OCI-LY7 (cell line): ENCODE results near the gene APOB. TPM values are rescaled to one million over a fixed set of nuclear protein-coding genes. Genes with fewer than 3 reads are reported as not detected.

Experiments used
- BruUV-seq: library from RNA; stranded (reverse); fragments of 400-500 nt; replicated peaks from 2 replicates; lab custom pipeline; 2021; lab: Mats Ljungman, UMichigan
- CTCF ChIA-PET: fragments of 300-600 bp; sonication (Branson Sonifier 250); formaldehyde crosslinking; loops from one replicate; lab custom pipeline; 2022; ENCODE audit warnings: antibody characterized with exemption; ENCODE audit not compliant: unreplicated experiment; lab: Charles Lee
- POLR2A ChIA-PET: fragments of 300-600 bp; sonication (Branson Sonifier 250); formaldehyde crosslinking; loops from one replicate; lab custom pipeline; 2022; ENCODE audit warnings: antibody characterized with exemption; lab: Charles Lee
- DNase-seq: peaks from one replicate; pipeline ENCODE4 v3.0.0-alpha.2; 2015; ENCODE audit warnings: low spot score
- H2AFZ ChIP-seq: fragments of 200-600 bp; sonication (generic), shearing (Covaris generic); 2 replicates; pipeline ENCODE4 v1.6.1; 2014; ENCODE audit warnings: mild to moderate bottlenecking, antibody characterized with exemption, low read length, moderate library complexity
- H3K27ac ChIP-seq: fragments of 200-600 bp; sonication (generic); 2 replicates; pipeline ENCODE4 v1.5.1; 2014; ENCODE audit warnings: mixed run types, low read depth, mild to moderate bottlenecking, moderate library complexity, low read length, inconsistent platforms; ENCODE audit not compliant: poor library complexity, severe bottlenecking
- H3K36me3 ChIP-seq: fragments of 200-600 bp; sonication (generic); 2 replicates; pipeline ENCODE4 v1.6.1; 2014; ENCODE audit warnings: mild to moderate bottlenecking, antibody characterized with exemption, low read length, moderate library complexity, mixed read lengths; ENCODE audit not compliant: insufficient read depth
- H3K4me1 ChIP-seq: fragments of 200-600 bp; sonication (generic); 2 replicates; pipeline ENCODE4 v1.5.1; 2014; ENCODE audit warnings: mild to moderate bottlenecking, low read length; ENCODE audit not compliant: insufficient read depth, poor library complexity, severe bottlenecking
- H3K4me2 ChIP-seq: fragments of 200-600 bp; sonication (generic); 2 replicates; pipeline ENCODE4 v1.6.1; 2014; ENCODE audit warnings: mild to moderate bottlenecking, low read length
- H3K4me3 ChIP-seq: fragments of 200-600 bp; sonication (generic); 2 replicates; pipeline ENCODE4 v1.5.1; 2014; ENCODE audit warnings: mild to moderate bottlenecking, low read depth, low read length; ENCODE audit not compliant: poor library complexity, severe bottlenecking
- H3K79me2 ChIP-seq: fragments of 200-600 bp; sonication (generic); 2 replicates; pipeline ENCODE4 v1.6.1; 2016; ENCODE audit warnings: low read depth, mild to moderate bottlenecking, low read length, moderate library complexity, mixed read lengths; ENCODE audit not compliant: insufficient read depth
- H3K9me2 ChIP-seq: fragments of 200-600 bp; sonication (generic); 2 replicates; pipeline ENCODE4 v1.6.1; 2016; ENCODE audit warnings: mild to moderate bottlenecking, low read length, mixed read lengths; ENCODE audit not compliant: insufficient read depth
- H3K9me3 ChIP-seq: fragments of 200-600 bp; sonication (generic); 2 replicates; pipeline ENCODE4 v1.6.1; 2014; ENCODE audit warnings: mild to moderate bottlenecking, mixed run types, low read length, mixed read lengths
- H4K20me1 ChIP-seq: fragments of 200-600 bp; sonication (generic); 2 replicates; pipeline ENCODE4 v1.6.1; 2014; ENCODE audit warnings: mild to moderate bottlenecking, antibody characterized with exemption, low read length, moderate library complexity, mixed read lengths; ENCODE audit not compliant: insufficient read depth
- EZH2phosphoT487 ChIP-seq: fragments of 200-600 bp; sonication (generic); IDR thresholded peaks from 2 replicates; pipeline ENCODE4 v1.6.1; 2018; ENCODE audit warnings: low read depth, borderline replicate concordance, mild to moderate bottlenecking, mixed run types, antibody characterized with exemption, low read length, moderate library complexity, mixed read lengths
- intact Hi-C: fragments of 100-400 bp; cut with micrococcal nuclease; formaldehyde crosslinking; loops from one replicate; pipeline ENCODE4 v1.10.0; 2022; ENCODE audit not compliant: unreplicated experiment
- total RNA-seq, 2 experiments: library from RNA; depleted of rRNA in 1 of 2; stranded (reverse); fragments of >200 nt in 1 of 2; shearing (Covaris generic) in 1 of 2; gene quantifications; 2 replicates each; pipeline ENCODE4 v1.2.3, GENCODE V29; 2014 to 2022
- TF ChIP-seq, protein P1 (sequence below): fragments of 200-600 bp; sonication (generic); conservative IDR thresholded peaks from 2 replicates; pipeline ENCODE4 v1.5.1; 2014; ENCODE audit warnings: mild to moderate bottlenecking, antibody characterized with exemption, low read length, moderate library complexity, mixed read lengths

Gene APOB
- total RNA-seq, 2 experiments from 2014 or later, result 0.03 TPM; not detected in 1

DNA sequence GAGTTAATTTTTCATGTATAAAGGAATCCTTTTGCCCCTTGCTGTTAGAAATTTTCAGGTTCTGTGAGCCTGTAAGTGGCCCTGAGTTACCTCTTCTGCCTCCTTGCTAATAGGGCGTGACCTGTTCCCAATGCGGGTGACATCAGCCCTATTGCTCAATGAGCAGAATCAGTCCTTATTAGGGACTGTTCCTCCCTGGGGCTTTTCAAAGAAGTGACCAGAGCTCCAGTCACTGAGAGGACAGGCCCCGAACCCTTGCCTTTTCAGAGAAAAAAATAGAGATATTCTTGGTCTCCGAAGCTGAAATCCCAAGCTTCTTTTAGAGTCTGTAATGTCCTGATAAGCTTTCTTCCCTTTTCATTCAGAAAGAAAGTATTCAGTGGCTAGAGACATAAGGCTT lies 8.2 kb upstream of the APOB start:
- Histone ChIP-seq H4K20me1 (no peaks in the 10 kb centered on the region), H3K4me1 (no peaks in the 10 kb centered on the region), H3K4me2 (no peak overlapping the region), H3K9me3 (no peaks in the 10 kb centered on the region), H3K9me2 (no peaks in the 10 kb centered on the region), H2AFZ (no peak overlapping the region), H3K79me2 (no peaks in the 10 kb centered on the region), H3K36me3 (no peaks in the 10 kb centered on the region), H3K27ac (no peak overlapping the region), H3K4me3 (no peak overlapping the region)
- intact Hi-C loops, result no loop called here
- no peak for DNase-seq
- CTCF ChIA-PET, result no interaction called here
- POLR2A ChIA-PET, result no interaction called here
- no TSS peak for BruUV-seq
- TF ChIP-seq, protein P1, sequence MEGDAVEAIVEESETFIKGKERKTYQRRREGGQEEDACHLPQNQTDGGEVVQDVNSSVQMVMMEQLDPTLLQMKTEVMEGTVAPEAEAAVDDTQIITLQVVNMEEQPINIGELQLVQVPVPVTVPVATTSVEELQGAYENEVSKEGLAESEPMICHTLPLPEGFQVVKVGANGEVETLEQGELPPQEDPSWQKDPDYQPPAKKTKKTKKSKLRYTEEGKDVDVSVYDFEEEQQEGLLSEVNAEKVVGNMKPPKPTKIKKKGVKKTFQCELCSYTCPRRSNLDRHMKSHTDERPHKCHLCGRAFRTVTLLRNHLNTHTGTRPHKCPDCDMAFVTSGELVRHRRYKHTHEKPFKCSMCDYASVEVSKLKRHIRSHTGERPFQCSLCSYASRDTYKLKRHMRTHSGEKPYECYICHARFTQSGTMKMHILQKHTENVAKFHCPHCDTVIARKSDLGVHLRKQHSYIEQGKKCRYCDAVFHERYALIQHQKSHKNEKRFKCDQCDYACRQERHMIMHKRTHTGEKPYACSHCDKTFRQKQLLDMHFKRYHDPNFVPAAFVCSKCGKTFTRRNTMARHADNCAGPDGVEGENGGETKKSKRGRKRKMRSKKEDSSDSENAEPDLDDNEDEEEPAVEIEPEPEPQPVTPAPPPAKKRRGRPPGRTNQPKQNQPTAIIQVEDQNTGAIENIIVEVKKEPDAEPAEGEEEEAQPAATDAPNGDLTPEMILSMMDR, result no peak
- no peak for TF ChIP-seq EZH2phosphoT487

DNA sequence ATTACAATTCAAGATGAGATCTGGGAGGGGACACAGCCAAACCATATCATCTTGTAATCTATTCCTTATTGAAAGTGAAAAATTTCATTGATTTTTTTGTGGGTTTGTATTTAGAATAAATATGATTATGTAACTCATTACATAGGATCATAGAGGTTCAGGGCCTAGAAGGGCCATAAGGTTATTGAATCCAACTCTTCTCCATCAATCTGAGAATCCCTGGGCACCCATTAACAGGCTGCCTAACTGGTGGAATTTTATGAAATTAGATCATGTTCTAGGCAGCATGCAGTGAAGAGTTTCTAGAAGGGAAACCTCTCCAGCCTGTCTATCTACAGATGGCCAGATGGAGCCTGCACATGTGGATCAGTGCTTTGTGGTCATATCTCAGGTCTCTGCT lies 6.3 kb upstream of the APOB start:
- Histone ChIP-seq H4K20me1 (no peaks in the 10 kb centered on the region), H3K9me3 (no peaks in the 10 kb centered on the region), H3K36me3 (no peaks in the 10 kb centered on the region), H3K79me2 (no peaks in the 10 kb centered on the region), H3K4me1 (no peaks in the 10 kb centered on the region), H3K9me2 (no peaks in the 10 kb centered on the region), H3K4me2 (no peak overlapping the region), H2AFZ (no peak overlapping the region), H3K27ac (no peak overlapping the region), H3K4me3 (no peak overlapping the region)
- intact Hi-C loops, result no loop called here
- no peak for TF ChIP-seq EZH2phosphoT487
- TF ChIP-seq, protein P1, result no peak
- no TSS peak for BruUV-seq
- ChIA-PET POLR2A (no interaction called here), CTCF (no interaction called here)
- DNase-seq, result no peak

- BruUV-seq, result no TSS peak
- ChIA-PET POLR2A (interaction anchor here (0.7 to 1.0 kb wide), 2 partner anchors 40 to 49 kb away, joined by 3 to 4 read pairs; no protein-coding TSS in a partner anchor), CTCF (no interaction called here)
- no peak overlapping the region for H3K27ac ChIP-seq
- no peaks in the 10 kb centered on the region for H3K4me1 ChIP-seq
- no peak overlapping the region for H3K4me2 ChIP-seq
- no peak overlapping the region for H2AFZ ChIP-seq
- no peak for DNase-seq
- no peaks in the 10 kb centered on the region for H3K9me3 ChIP-seq
- H3K36me3 ChIP-seq, result no peaks in the 10 kb centered on the region
- intact Hi-C loops, result no loop called here
- TF ChIP-seq, protein P1, result no peak
- no peak for TF ChIP-seq EZH2phosphoT487
- H3K4me3 ChIP-seq, result no peak overlapping the region
- no peaks in the 10 kb centered on the region for H3K79me2 ChIP-seq
- H3K9me2 ChIP-seq, result no peaks in the 10 kb centered on the region
- H4K20me1 ChIP-seq, result no peaks in the 10 kb centered on the region
These were observed 3.5 kb upstream of the APOB start for GRCh38 chr2:21047141-21048009.
